Activated CD8-positive, alpha-beta memory T cell treated with anti-CD3 and anti-CD28 coated beads for 1 hour (primary cell): ENCODE data around the gene ABCB9.

Source experiments
- DNase-seq, 2 donors: peaks; one replicate each; pipeline ENCODE4 v3.0.0-alpha.2; 2020; ENCODE audit warnings: low read depth in 1 of 2; ENCODE audit errors: extremely low read depth in 1 of 2

The ABCB9 gene

GRCh38 chr12:122995503-122996187 is 29.4 kb upstream of the ABCB9 start:
- no peak for DNase-seq

DNA sequence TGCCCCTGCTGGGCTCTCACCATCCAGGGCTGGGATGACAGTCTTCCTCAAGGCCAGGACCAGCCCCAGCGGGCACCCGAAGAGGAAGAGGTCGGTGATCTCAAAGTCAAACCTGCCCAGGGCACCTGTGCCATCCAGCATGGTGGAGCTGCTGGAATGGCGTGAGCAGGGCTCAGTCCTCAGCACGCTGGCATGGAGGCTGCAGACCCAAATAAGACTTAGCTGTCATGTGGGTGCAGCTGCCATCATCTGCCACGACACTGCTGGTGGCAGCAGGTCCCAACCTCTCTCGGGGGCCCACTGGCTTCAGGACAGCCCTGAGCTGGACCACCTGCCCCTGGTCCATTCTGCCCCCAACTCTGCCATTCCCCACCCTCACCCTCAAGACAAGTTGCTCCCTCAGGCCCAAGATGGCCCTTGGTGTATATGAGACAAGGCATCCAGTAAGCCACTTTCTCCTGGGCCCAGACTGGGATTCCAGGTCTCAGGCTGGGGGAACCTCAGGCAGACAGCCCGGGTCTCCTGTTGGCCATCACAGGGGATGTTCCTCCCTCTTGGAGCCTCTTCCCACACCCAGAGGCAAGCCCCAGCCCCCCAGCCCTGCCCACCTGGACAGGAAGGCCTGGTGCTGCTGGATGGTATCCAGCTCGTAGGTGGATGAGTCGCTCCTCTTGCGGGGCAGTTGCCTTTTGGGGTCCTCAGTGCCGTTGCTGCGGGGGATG is 28.7 kb upstream of the ABCB9 start:
- no peak for DNase-seq

DNA sequence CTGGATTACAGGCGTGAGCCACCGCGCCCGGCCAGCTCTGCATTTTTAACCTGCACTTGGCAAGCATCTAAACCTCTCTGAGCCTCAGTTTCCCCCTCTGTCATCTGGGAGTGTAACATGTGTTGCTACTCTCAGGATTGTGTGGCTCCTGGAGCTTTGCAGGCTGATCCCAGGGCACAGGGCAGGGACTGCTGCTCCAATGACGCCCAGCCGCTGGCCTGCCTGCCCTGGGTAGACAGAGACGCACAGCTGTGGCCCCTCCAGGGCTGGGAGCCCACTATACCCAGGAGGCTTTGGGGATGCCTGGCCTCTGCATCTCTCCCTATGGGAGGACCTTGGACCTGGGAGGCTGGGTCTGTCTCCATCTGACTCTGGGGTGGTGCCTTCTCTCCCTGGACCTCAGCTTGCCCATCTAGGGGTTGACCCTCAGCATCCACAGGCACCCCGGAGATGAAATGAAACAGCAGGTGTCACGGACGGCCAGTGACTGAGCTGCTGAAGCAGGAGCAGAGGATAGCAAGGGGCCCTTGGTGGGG is 27.9 kb upstream of the ABCB9 start:
- no peak for DNase-seq

DNA sequence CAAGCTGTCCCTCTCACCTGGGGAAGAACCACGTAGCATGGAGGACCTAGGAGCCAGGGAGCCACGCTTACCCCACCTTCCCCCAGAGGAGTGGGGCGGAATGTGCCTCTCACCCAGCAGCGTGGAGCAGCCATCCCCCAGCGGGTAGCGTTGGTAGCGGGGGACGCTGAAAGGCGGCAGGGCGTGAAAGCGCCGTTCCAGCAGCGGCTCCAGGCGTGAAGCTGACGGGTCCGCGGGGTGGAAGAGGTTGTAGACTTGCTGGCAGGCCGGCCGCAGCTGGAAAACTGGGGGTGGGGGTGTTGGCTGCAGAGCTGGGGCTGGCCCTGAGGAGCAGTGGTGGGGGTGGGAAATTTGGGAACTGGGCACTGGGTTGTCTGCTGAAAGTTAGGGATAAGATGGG is 26.1 kb upstream of the ABCB9 start:
- DNase-seq: no peak

GRCh38 chr12:122991623-122992275 is 25.5 kb upstream of the ABCB9 start:
- DNase-seq: no peak

DNA sequence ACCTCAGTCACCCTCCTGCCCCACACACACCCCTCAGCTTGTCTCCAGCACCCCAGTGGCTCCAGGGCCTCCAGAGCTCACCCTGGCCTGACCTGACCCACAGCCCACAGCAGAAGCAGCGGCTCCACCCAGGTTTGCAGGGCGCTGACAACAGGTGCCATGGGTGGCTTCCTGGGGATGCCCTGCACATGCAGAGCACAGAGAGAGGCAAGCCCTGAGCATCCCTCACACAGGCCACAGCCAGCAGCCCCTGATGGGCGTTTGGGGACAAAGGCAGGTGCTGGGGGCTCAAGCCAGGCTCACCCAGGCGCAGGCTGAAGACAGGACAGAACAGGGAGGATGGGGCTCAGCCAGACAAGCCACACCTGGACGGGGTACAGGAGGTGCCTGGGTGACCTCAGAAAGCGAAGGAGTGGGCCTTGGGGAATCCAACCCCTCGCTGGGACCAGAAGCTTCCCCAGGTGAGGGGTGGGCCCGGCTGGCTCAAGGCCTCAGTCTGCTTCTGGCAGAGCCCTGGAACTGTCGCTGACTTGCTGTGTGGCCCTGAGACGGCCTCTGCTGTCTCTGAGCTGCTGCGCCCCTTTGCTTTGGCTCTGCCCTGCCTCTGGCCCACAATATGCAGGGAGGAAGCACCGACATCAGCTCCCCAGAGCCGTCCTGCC is 24.8 kb upstream of the ABCB9 start:
- no peak for DNase-seq

DNA sequence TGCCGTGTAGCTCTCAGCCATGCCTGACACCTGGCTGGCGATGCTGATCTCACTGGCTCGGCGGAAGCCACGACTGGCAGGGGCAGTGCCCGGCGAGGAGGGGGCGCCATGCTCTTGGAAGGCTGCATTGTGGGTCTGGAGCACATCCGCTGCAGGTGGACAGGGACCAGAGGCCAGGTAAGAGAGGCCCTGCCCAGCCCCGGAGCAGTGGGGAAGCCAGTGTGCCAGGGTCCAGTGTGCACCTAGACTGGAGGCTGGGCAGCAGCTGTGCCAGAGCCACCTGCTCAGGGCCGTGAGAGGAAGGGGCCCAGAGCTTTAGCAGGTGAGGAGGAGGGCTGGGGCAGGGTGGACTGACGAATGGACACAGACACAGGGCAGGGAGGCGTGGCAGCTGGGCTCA is 24.3 kb upstream of the ABCB9 start:
- no peak for DNase-seq

DNA sequence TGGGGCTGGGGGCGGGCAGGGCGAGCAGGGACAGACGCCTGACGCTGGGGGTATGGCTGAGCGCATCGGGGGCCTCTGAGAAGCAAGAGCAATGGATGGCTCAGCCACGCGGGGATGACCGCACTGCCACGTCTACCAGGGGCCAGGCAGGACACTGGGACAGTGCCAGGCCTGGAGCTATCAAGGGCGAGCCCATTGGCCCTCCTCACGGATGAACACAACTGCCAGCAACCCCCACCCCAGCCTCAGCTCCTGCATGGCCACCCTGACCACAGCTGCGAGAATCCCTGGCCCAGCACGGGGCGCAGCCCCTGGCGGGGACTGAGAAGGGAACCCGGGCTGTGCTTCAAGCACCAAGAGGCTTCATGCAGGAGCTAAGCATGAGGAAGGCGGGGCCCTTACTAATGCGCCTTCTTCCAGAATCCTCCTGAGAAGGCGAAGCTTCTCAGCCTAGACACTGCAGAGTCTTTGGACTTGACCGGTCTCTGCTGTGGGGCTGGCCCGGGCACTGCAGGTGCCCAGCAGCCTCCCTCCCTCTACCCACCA is 23.7 kb upstream of the ABCB9 start:
- no peak for DNase-seq

GRCh38 chr12:122989225-122989839 is 23.1 kb upstream of the ABCB9 start:
- DNase-seq: no peak

GRCh38 chr12:122988612-122989212 is 22.4 kb upstream of the ABCB9 start:
- no peak for DNase-seq

GRCh38 chr12:122988036-122988435 is 21.8 kb upstream of the ABCB9 start:
- no peak for DNase-seq

DNA sequence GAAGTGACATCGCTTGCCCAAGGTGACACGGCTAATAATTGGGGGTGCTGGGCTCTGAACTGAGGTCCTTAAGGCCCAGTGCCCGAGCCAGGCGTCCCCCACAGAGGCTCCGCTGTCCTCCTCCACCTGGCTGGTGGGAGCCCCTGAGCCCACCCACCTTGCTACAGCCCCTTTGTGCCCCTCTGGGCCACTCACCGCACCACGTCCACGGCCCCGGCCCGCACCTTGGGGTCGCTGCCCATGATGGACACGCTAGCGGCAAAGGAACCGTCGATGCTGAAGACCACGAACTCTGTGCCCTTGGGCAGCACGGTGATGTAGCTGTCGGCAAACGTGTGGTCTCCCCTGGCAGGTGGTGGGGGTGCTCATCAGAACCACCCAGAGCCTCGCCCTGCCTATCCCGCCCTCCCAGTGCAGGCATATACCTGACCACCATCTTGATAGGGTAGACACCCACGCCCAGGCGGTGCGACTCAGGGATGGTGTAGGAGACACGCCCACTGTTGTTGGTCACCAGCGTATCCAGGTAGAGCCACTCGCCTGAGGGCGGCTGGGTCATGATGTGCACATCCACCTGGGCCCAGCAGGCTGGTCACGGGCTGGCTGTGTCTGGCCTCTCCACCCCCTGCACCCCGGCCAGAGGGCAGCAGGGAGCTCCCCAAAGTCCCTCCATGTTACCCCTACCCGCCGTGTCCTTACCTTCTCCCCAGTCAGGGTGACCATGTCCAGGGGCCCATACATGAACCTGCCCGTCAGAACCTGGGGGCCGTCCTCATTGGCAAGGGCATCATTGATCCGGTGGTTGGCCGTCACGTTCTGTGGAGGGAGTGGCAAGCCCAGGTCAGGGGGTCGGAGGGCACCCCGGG is 21.1 kb upstream of the ABCB9 start:
- DNase-seq: no peak

DNA sequence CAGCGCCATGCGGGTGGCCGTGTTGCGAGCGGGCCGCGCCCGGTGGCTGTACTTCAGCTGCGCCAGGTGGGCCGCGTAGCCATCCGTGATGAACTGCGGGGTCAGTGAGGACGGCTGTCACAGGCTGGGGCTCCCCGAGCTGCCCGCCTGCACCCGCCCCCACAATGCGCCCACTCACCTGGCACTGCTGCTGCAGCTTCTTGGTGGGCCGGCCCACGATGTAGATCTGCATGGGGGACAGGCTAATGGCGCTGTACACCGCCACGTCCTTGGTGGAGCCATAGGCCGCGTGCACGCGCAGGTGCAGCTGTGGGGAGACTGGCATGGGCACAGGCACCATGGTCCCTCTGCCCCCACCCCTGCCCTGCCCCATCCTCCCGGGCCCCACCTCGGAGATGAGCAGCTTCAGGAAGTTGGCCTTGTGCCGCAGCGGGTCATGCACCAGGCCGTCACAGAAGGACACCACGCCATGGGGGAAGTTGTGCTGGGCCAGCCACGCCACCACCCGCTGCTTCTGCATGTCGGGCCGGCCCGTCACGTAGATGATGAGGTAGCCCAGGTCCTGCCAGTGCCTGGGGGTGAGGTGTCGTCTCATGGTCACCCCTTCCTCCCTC is 20.1 kb upstream of the ABCB9 start:
- DNase-seq: no peak

- DNase-seq: no peak
Observed at GRCh38 chr12:122985338-122986257, 19.3 kb upstream of the ABCB9 start.

DNA sequence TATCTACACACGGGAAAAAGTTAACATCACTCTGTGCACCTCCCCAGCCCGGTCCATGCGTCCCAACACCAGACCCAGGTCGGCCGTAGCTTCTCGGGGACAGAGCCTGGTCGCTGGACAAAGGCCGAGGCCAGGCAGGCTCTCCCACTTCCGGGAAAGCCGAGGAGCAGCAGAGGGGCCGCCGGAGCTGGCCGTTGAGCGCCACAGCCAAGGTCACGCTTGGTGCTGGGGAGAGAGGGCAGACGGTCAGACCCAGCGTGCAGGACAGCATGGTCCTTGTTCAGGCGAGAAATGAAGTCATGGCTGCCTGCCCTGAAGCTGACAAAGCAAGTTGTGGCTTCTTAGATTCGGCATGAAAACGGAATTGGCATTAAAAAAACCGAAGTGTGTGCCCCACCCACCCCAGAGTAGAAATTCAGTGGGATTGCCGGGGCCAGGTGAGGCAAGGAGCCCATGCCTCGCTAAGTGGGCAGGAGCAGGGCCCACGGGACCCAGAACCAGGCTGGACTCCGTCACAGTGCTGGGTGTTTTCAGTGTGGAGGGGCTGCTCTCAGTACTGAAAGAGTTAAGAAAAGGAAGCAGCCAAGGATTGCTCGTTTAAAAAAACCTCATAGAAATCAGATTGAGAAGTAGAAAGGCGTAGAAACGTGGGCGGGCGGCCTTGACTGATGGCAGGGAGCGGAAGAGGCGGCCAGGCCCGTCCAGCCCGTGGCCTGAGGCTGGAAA is 18.5 kb upstream of the ABCB9 start:
- no peak for DNase-seq

- no peak for DNase-seq
Observed at GRCh38 chr12:122983789-122984515, 17.7 kb upstream of the ABCB9 start.
